AG04450 (cell line): Measurements from ENCODE around the gene CPNE4. TPM values are rescaled to one million over a fixed set of nuclear protein-coding genes. Genes with fewer than 3 reads are reported as not detected.

Experiments used
- CTCF ChIA-PET: fragments of 300-600, 350-600 bp; formaldehyde crosslinking; extraction: SDS; loops from one replicate; lab custom pipeline; 2022; ENCODE audit warnings: antibody characterized with exemption, inconsistent platforms; lab: Charles Lee
- POLR2A ChIA-PET: fragments of 350-600 bp; formaldehyde crosslinking; extraction: SDS; loops from one replicate; lab custom pipeline; 2021; ENCODE audit warnings: antibody characterized with exemption, inconsistent platforms; lab: Yijun Ruan, JAX
- DNase-seq: peaks from one replicate; pipeline ENCODE4 v3.0.0-alpha.2; 2011; ENCODE audit warnings: low read depth, low spot score
- H3K27ac ChIP-seq: one replicate; pipeline ENCODE4 v1.5.1; 2012; ENCODE audit warnings: low read depth, low read length, control low read depth
- H3K27me3 ChIP-seq: one replicate; pipeline ENCODE4 v1.6.0; 2012; ENCODE audit warnings: low read length; ENCODE audit not compliant: control insufficient read depth, insufficient read depth
- H3K4me3 ChIP-seq: 2 replicates; pipeline ENCODE4 v1.5.1; 2011; ENCODE audit warnings: mild to moderate bottlenecking, low read depth, low read length, control low read depth
- H3K9me3 ChIP-seq: 2 replicates; pipeline ENCODE4 v1.5.1; 2012; ENCODE audit warnings: low read length; ENCODE audit not compliant: control insufficient read depth, insufficient read depth
- CTCF ChIP-seq: IDR thresholded peaks from 2 replicates; pipeline ENCODE4 v1.5.1; 2011; ENCODE audit warnings: low read depth, low read length, control low read depth, inconsistent platforms
- polyA plus RNA-seq: library from polyadenylated mRNA; depleted of rRNA; stranded (reverse); fragments of >200 nt; gene quantifications from 2 replicates; pipeline ENCODE4 v1.2.3, GENCODE V29; 2011

CPNE4 gene
- polyA plus RNA-seq, 1 experiment: not detected

GRCh38 chr3:131568460-131568859 lies 466.4 kb downstream of the CPNE4 start:
- DNase-seq: no peak
- POLR2A ChIA-PET: no interaction called here
- TF ChIP-seq CTCF: no peak
- CTCF ChIA-PET: no interaction called here
- Histone ChIP-seq H3K27me3 (no peaks in the 10 kb centered on the region), H3K27ac (no peak overlapping the region), H3K4me3 (no peak overlapping the region), H3K9me3 (no peaks in the 10 kb centered on the region)

- no peaks in the 10 kb centered on the region for H3K9me3 ChIP-seq
- DNase-seq: no peak
- H3K27me3 ChIP-seq: no peaks in the 10 kb centered on the region
- H3K27ac ChIP-seq: no peak overlapping the region
- H3K4me3 ChIP-seq: no peak overlapping the region
- no peak for TF ChIP-seq CTCF
- POLR2A ChIA-PET: no interaction called here
- CTCF ChIA-PET: no interaction called here
Observed at GRCh38 chr3:131564812-131565211, 470.0 kb downstream of the CPNE4 start.

- ChIA-PET CTCF (no interaction called here), POLR2A (no interaction called here)
- Histone ChIP-seq H3K27ac (no peak overlapping the region), H3K27me3 (no peaks in the 10 kb centered on the region), H3K4me3 (no peak overlapping the region), H3K9me3 (no peaks in the 10 kb centered on the region)
- DNase-seq: no peak
- TF ChIP-seq CTCF: no peak
Observed at GRCh38 chr3:131561511-131561910, 473.3 kb downstream of the CPNE4 start.

- ChIA-PET POLR2A (no interaction called here), CTCF (no interaction called here)
Observed at GRCh38 chr3:131560795-131561194, 474.0 kb downstream of the CPNE4 start.

DNA sequence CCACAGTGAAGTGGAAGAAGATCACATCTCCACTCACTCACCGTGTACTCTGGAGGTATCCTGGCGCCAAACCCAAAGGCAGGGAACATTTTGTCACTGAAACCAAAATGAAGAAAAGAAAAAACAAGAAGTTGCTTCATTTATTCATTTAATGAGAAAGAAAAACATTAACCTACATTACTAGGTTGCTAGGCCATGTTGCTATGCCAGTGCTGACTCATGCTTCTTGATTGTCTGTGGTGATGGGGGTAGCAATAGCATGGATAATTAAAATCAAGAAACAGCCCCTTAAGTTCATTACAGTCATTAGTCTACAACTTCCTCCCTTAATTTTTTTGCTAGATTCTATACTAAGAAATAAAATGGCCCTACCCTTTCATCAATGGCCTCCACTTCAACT lies 479.4 kb downstream of the CPNE4 start:
- no peaks in the 10 kb centered on the region for H3K9me3 ChIP-seq
- CTCF ChIA-PET: no interaction called here
- no peaks in the 10 kb centered on the region for H3K27me3 ChIP-seq
- TF ChIP-seq CTCF: no peak
- no peak overlapping the region for H3K27ac ChIP-seq
- POLR2A ChIA-PET: no interaction called here
- DNase-seq: no peak
- no peak overlapping the region for H3K4me3 ChIP-seq

More at GRCh38 chr3:131560795-131561194, 474.0 kb downstream of the CPNE4 start:
- no peak for TF ChIP-seq CTCF
- H3K27ac ChIP-seq: no peak overlapping the region
- H3K4me3 ChIP-seq: no peak overlapping the region
- H3K27me3 ChIP-seq: no peaks in the 10 kb centered on the region
- H3K9me3 ChIP-seq: no peaks in the 10 kb centered on the region
- DNase-seq: no peak
